ENCODE results near the gene PHRF1. TPM values are rescaled to one million over a fixed set of nuclear protein-coding genes. Genes with fewer than 3 reads are reported as not detected.

Gene PHRF1
- total RNA-seq, 1 donor from 2014 or later = 38.3 TPM

DNA sequence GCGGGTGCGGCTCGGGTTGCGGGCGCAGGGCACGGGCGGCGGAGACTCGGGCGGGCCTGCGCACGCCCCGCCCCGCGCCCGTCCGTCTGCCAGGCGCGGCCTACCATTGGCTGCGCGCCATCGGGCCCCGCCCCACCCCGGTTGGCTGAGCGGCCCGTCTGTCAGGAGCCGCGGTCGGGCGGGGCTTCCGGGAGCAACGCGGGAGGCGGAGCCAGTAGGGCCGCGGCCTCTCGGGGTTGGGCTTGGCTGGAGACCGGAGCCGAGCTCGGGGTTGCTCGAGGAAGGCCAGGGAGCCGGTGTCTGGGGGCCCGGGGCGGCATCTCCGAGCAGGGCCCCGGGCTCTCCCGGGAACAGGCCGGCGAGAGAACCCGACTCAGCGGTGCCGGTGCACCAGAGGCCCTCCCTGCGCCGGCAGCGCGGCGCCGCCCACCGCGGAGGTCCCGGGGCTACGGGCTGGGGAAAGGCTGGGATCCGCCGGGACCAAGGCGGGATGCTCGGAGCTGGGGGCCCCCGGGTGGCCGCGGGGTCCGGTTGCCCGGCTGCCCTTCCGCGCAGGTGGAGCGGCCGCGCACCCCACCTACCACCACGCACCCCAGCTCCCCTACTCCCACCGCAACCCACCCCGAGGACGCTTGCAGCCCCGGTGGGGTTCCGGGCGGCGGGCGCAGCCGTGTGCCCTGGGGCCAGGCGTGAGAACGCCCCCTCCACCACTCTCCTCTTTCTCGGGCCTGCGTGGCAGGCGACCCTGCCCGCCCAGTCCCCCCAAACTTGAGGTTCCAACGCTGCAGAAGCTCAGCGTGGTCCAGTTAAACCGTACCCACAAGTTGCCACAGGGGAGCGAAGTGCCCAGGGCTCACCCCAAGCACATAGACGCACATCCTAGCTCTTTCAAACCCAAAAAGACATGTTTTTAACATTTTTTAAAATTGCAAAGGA, 40.5 kb upstream of the PHRF1 start, which contains the start of gene HRAS:
TSS of gene HRAS (minus strand) at position 58 of the 936 bp plus-strand sequence.
- DNase-seq (ENCODE audit: low read depth) (peak; percentile 78), FAIRE-seq (no peak)
- Histone ChIP-seq H3K9me3 (ENCODE audit: insufficient read depth, low read depth, low read length) (no peaks in the 10 kb centered on the region), H3K9ac (ENCODE audit: low read length) (peak within 1 kb of the TSS; percentile 86), H3K4me2 (ENCODE audit: low read length) (peak within 1 kb of the TSS; percentile 95), H3K4me3 (ENCODE audit: insufficient read depth, low read depth, low read length) (peak within 1 kb of the TSS; percentile 78), H3K4me1 (ENCODE audit: insufficient read depth, low read length) (peaks cover 26% of the 10 kb centered on the region), H3K36me3 (ENCODE audit: insufficient read depth, low read length) (peaks cover 3% of the 10 kb centered on the region), H3K27ac (ENCODE audit: low read depth, low read length) (peak within 1 kb of the TSS; percentile 12), H2AFZ (ENCODE audit: low read depth, low read length) (peak within 1 kb of the TSS; percentile 80), H4K20me1 (ENCODE audit: insufficient read depth, low read length) (peaks cover 34% of the 10 kb centered on the region), H3K79me2 (ENCODE audit: insufficient read depth, low read length) (peaks cover 20% of the 10 kb centered on the region), H3K27me3 (ENCODE audit: insufficient read depth, low read length) (no peaks in the 10 kb centered on the region)
- Mint-ChIP-seq H3K9me3 (ENCODE audit: unreplicated experiment) (no peaks in the 10 kb centered on the region), H3K36me3 (ENCODE audit: low read depth, unreplicated experiment) (peaks cover 2% of the 10 kb centered on the region), H3K4me1 (ENCODE audit: low read depth, unreplicated experiment) (peaks cover 4% of the 10 kb centered on the region), H3K27ac (ENCODE audit: unreplicated experiment) (peak within 1 kb of the TSS; percentile 85), H3K27me3 (ENCODE audit: low read depth, unreplicated experiment) (peaks cover 4% of the 10 kb centered on the region), H3K4me3 (ENCODE audit: unreplicated experiment) (peak within 1 kb of the TSS; percentile 90)
- TF ChIP-seq EZH2 (IDR thresholded peaks at IDR 0.05; ENCODE audit: insufficient read depth, low read length) = no peak
- TF ChIP-seq, protein P1, sequence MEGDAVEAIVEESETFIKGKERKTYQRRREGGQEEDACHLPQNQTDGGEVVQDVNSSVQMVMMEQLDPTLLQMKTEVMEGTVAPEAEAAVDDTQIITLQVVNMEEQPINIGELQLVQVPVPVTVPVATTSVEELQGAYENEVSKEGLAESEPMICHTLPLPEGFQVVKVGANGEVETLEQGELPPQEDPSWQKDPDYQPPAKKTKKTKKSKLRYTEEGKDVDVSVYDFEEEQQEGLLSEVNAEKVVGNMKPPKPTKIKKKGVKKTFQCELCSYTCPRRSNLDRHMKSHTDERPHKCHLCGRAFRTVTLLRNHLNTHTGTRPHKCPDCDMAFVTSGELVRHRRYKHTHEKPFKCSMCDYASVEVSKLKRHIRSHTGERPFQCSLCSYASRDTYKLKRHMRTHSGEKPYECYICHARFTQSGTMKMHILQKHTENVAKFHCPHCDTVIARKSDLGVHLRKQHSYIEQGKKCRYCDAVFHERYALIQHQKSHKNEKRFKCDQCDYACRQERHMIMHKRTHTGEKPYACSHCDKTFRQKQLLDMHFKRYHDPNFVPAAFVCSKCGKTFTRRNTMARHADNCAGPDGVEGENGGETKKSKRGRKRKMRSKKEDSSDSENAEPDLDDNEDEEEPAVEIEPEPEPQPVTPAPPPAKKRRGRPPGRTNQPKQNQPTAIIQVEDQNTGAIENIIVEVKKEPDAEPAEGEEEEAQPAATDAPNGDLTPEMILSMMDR (IDR thresholded peaks at IDR 0.05; ENCODE audit: insufficient read depth, low read depth, low read length) = no peak

DNA sequence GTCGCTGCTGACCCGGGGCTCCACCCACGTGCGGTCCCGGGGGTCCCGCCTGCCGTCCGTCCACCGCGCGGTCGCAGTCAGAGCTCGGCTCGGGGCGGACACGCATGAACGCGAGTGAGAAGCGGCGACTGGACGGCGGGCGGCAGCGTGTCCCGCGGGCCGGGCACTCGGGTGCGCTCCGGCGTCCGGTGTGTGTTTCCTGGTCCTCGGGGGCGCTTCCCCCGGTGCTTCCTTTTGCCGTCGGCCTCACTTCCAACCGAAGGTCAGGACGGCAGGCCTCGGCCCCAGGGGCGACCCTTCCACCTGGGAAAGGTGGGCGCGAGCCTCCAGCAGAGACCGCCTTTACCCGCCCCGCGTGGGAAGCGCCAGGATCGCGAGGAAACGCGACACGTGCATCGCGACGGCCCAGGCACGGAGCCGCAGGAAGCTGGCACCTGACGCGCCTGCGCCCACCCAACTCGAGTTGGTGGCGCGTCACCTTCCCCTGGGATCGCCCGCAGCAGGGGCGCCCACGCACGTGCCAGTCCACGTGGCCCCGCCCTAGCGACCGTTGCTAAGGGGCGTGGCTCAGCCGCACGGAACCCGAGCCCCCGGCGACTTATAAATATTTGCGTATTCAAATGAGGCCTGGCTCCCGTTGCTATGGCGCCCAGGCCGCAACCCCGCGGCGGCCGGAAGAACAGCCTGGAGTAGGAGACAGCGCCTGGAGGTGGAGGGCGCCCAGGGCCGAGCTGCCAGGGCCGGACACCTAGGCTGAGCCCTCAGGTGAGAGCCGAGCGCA, 39.2 kb upstream of the PHRF1 start, which contains the start of gene LRRC56:
TSS of gene LRRC56 (plus strand) at position 687 of the 781 bp plus-strand sequence. CDS start 3,158 bp downstream, outside the sequence.
- no peaks in the 10 kb centered on the region for H3K9me3 ChIP-seq (ENCODE audit: insufficient read depth, low read depth, low read length)
- peaks cover 26% of the 10 kb centered on the region for H3K4me1 ChIP-seq (ENCODE audit: insufficient read depth, low read length)
- H3K27ac ChIP-seq (ENCODE audit: low read depth, low read length) = peak within 1 kb of the TSS; percentile 9
- peaks cover 4% of the 10 kb centered on the region for H3K27me3 Mint-ChIP-seq (ENCODE audit: low read depth, unreplicated experiment)
- H3K27ac Mint-ChIP-seq (ENCODE audit: unreplicated experiment) = peak within 1 kb of the TSS; percentile 85
- peaks cover 25% of the 10 kb centered on the region for H4K20me1 ChIP-seq (ENCODE audit: insufficient read depth, low read length)
- DNase-seq (ENCODE audit: low read depth) (peak; percentile 49), FAIRE-seq (no peak)
- H3K79me2 ChIP-seq (ENCODE audit: insufficient read depth, low read length) = peaks cover 20% of the 10 kb centered on the region
- peaks cover 2% of the 10 kb centered on the region for H3K36me3 Mint-ChIP-seq (ENCODE audit: low read depth, unreplicated experiment)
- no peaks in the 10 kb centered on the region for H3K36me3 ChIP-seq (ENCODE audit: insufficient read depth, low read length)
- H3K4me2 ChIP-seq (ENCODE audit: low read length) = peak within 1 kb of the TSS; percentile 86
- no peaks in the 10 kb centered on the region for H3K27me3 ChIP-seq (ENCODE audit: insufficient read depth, low read length)
- TF ChIP-seq, protein P1 (IDR thresholded peaks at IDR 0.05; ENCODE audit: insufficient read depth, low read depth, low read length) = no peak
- TF ChIP-seq EZH2 (IDR thresholded peaks at IDR 0.05; ENCODE audit: insufficient read depth, low read length) = no peak
- H3K9ac ChIP-seq (ENCODE audit: low read length) = peak within 1 kb of the TSS; percentile 50
- H2AFZ ChIP-seq (ENCODE audit: low read depth, low read length) = peak within 1 kb of the TSS; percentile 86
- H3K9me3 Mint-ChIP-seq (ENCODE audit: unreplicated experiment) = no peaks in the 10 kb centered on the region
- H3K4me1 Mint-ChIP-seq (ENCODE audit: low read depth, unreplicated experiment) = peaks cover 4% of the 10 kb centered on the region
- peak within 1 kb of the TSS; percentile 90 for H3K4me3 Mint-ChIP-seq (ENCODE audit: unreplicated experiment)
- peak within 1 kb of the TSS; percentile 33 for H3K4me3 ChIP-seq (ENCODE audit: insufficient read depth, low read depth, low read length)
